ENCODE measurements around the gene RWDD4. TPM values are rescaled to one million over a fixed set of nuclear protein-coding genes. Genes with fewer than 3 reads are reported as not detected.
A peak's percentile ranks its signal among the peaks of the same experiment; 100 is the strongest.

Gene RWDD4
- total RNA-seq, 4 donors from 2014 or later: 16.3 to 19.7 (median 18.1) TPM

- DNase-seq (ENCODE audit: low spot score): no peak
- no peak for ATAC-seq (ENCODE audit: low FRiP score)
- no peak for TF ChIP-seq CTCF (IDR thresholded peaks at IDR 0.05)
These were observed 872 bp upstream of the RWDD4 start for GRCh38 chr4:183659872-183660242.

GRCh38 chr4:183658362-183659028, 490 bp downstream of the RWDD4 start:
- DNase-seq (ENCODE audit: low spot score) (peak; percentile 22), ATAC-seq (ENCODE audit: low FRiP score) (peak; percentile 45)
- TF ChIP-seq CTCF (IDR thresholded peaks at IDR 0.05): no peak

- TF ChIP-seq CTCF (IDR thresholded peaks at IDR 0.05): no peak
- DNase-seq (ENCODE audit: low spot score) (no peak), ATAC-seq (ENCODE audit: low FRiP score) (no peak)
These were observed 1.4 kb downstream of the RWDD4 start for GRCh38 chr4:183657564-183657963.

GRCh38 chr4:183645326-183645725, 13.7 kb downstream of the RWDD4 start:
- DNase-seq (ENCODE audit: low spot score) (no peak), ATAC-seq (ENCODE audit: low FRiP score) (no peak)
- no peak for TF ChIP-seq CTCF (IDR thresholded peaks at IDR 0.05)

GRCh38 chr4:183639291-183639690, 19.7 kb downstream of the RWDD4 start:
- TF ChIP-seq CTCF (IDR thresholded peaks at IDR 0.05): no peak

GRCh38 chr4:183638436-183638835, 20.5 kb downstream of the RWDD4 start:
- no peak for TF ChIP-seq CTCF (IDR thresholded peaks at IDR 0.05)
- ATAC-seq (ENCODE audit: low FRiP score) (no peak), DNase-seq (ENCODE audit: low spot score) (no peak)

More at GRCh38 chr4:183639291-183639690, 19.7 kb downstream of the RWDD4 start:
- no peak for ATAC-seq (ENCODE audit: low FRiP score)
- DNase-seq (ENCODE audit: low spot score): no peak

- TF ChIP-seq CTCF (IDR thresholded peaks at IDR 0.05): no peak
- DNase-seq (ENCODE audit: low spot score) (no peak), ATAC-seq (ENCODE audit: low FRiP score) (no peak)
These were observed 21.5 kb downstream of the RWDD4 start for GRCh38 chr4:183637461-183637860.
